Hepatocyte (in vitro differentiated cells): ENCODE results near the gene TTC9C.

Experiments
- EZH2phosphoT487 ChIP-seq: fragments of 200-600 bp; sonication (generic); IDR thresholded peaks from one replicate; pipeline ENCODE4 v1.6.1; 2018; ENCODE audit warnings: antibody characterized with exemption, mild to moderate bottlenecking, low read depth, moderate library complexity; ENCODE audit not compliant: unreplicated experiment, severe bottlenecking
- TF ChIP-seq, protein P1 (sequence below): fragments of 200-600 bp; sonication (generic); IDR thresholded peaks from 2 replicates; pipeline ENCODE4 v1.5.1; 2016; ENCODE audit warnings: antibody characterized with exemption, mild to moderate bottlenecking; ENCODE audit not compliant: poor library complexity

DNA sequence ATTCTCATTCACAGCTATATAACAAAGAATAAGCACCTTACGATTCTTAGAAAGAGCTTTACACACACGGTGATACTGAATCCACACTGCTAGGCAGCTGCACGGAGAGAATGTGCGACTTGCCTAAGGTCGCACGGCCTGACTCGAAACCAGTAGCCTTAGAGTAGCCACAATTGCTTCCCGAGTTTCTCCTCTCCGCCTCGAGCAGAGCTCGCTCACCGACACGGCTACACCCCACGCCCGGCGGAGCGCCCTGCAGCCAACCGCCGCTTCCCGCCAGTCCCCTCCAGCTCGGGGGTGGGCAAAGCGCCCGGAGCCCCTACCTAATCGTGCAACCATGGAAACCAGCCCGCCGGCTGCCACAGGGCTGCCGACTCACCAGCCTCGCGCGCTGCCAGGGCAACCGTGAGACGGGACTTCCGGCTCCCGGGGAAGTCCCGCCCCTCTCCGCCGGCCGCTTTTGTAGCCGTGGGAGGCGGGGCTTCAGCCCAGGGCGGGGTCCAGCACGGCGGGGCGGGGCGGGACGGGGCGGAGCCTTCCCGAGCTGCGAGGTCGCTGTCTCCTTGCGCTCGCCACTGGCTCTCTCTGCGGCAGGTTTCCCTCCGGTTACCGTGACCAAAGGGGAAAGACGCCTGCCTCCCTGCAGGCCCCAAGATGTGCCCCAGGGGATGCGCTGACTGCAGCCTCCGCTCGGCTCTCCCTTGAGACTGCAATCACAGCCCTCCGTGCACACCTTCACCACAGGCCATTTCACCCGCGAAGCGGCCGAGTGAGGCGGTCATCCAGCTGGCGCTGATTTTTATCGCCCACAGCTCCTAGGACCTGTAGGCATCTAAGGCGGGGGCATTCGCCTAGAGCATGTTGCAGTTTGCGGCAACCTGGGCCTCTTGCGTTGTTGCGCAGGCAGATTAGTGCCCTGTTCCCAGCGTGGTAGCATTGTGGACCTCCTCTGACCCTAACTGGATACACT is 22.1 kb upstream of the TTC9C start:
- no peak for TF ChIP-seq EZH2phosphoT487
- TF ChIP-seq, protein P1, sequence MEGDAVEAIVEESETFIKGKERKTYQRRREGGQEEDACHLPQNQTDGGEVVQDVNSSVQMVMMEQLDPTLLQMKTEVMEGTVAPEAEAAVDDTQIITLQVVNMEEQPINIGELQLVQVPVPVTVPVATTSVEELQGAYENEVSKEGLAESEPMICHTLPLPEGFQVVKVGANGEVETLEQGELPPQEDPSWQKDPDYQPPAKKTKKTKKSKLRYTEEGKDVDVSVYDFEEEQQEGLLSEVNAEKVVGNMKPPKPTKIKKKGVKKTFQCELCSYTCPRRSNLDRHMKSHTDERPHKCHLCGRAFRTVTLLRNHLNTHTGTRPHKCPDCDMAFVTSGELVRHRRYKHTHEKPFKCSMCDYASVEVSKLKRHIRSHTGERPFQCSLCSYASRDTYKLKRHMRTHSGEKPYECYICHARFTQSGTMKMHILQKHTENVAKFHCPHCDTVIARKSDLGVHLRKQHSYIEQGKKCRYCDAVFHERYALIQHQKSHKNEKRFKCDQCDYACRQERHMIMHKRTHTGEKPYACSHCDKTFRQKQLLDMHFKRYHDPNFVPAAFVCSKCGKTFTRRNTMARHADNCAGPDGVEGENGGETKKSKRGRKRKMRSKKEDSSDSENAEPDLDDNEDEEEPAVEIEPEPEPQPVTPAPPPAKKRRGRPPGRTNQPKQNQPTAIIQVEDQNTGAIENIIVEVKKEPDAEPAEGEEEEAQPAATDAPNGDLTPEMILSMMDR, result no peak
